ENCODE data around the gene VPS13C. TPM values are rescaled to one million over a fixed set of nuclear protein-coding genes. Genes with fewer than 3 reads are reported as not detected.

VPS13C gene
- total and polyA plus RNA-seq, 2 donors (not counting 1 experiment from before 2014, with no cell fraction given) = 40.0 to 236 TPM

GRCh38 chr15:62063825-62064635 lies 3.8 kb upstream of the VPS13C start:
- intact Hi-C loops (cut with micrococcal nuclease) = loop anchor here (5.0 to 10.0 kb wide), 2 partner anchors 89 to 1058 kb away; partner anchors contain the start of gene LACTB
- Histone ChIP-seq H3K79me2 (ENCODE audit: control insufficient read depth, insufficient read depth, low read length) (peaks cover 10% of the 10 kb centered on the region), H3K9me3 (ENCODE audit: control extremely low read depth in 1 of 3, control insufficient read depth in 2 of 3, insufficient read depth in 1 of 3, low read length in 2 of 3) (no peaks in the 10 kb centered on the region), H3K27me3 (replicated peaks in 1 of 4; ENCODE audit: control extremely low read depth in 1 of 4, control insufficient read depth in 3 of 4, insufficient read depth in 4 of 4, low read length in 3 of 4) (peaks cover 1 to 24% (median 16%) of the 10 kb centered on the region in 4 experiments), H3K9ac (ENCODE audit: low read length) (no peak overlapping the region), H3K27ac (ENCODE audit: low read length in 2 of 2) (no peak overlapping the region), H3K4me2 (replicated peaks; ENCODE audit: low read depth, low read length, poor library complexity, severe bottlenecking) (no peak overlapping the region), H3K36me3 (replicated peaks in 1 of 2; ENCODE audit: control extremely low read depth in 1 of 2, control insufficient read depth in 1 of 2, extremely low read depth in 1 of 2, insufficient read depth in 2 of 2, low read length in 1 of 2) (no peaks in the 10 kb centered on the region), H2AFZ (ENCODE audit: insufficient read depth, low read depth, low read length, poor library complexity, severe bottlenecking) (no peak overlapping the region), H3K4me1 (ENCODE audit: control insufficient read depth in 2 of 2, insufficient read depth in 2 of 2, low read length in 2 of 2) (peaks cover 27 to 30% of the 10 kb centered on the region in 2 donors), H4K20me1 (ENCODE audit: control insufficient read depth, insufficient read depth, low read length, poor library complexity, severe bottlenecking) (peaks cover 5% of the 10 kb centered on the region), H3K4me3 (ENCODE audit: control extremely low read depth in 1 of 5, extremely low read depth in 1 of 5, insufficient read depth in 1 of 5, low read depth in 2 of 5, low read length in 4 of 5) (no peak overlapping the region)
- H3K4me3 Mint-ChIP-seq = no peak overlapping the region
- H3K27me3 Mint-ChIP-seq = peaks cover 29% of the 10 kb centered on the region
- H3K4me1 Mint-ChIP-seq = peaks cover 41% of the 10 kb centered on the region
- ChIA-PET CTCF (interaction anchor here (0.6 to 1.2 kb wide), 2 partner anchors 9 to 1486 kb away, joined by 4 to 8 read pairs; no protein-coding TSS in a partner anchor), POLR2A (no interaction called here)
- ATAC-seq (ENCODE audit: low read depth) = no peak
- WGBS (ENCODE audit: insufficient coverage) = 96% methylated on average over 3 of the region's 6 CpGs
- no peak for DNase-seq
- no peaks in the 10 kb centered on the region for H3K9me3 Mint-ChIP-seq (ENCODE audit: insufficient read depth)
- H3K27ac Mint-ChIP-seq = no peak overlapping the region
- no peak for TF ChIP-seq CTCF (IDR thresholded peaks at IDR 0.05)
- no peak for TF ChIP-seq EZH2 (IDR thresholded peaks at IDR 0.05; ENCODE audit: borderline replicate concordance, insufficient read depth, low read depth, low read length, poor library complexity, severe bottlenecking)

- Mint-ChIP-seq H3K27ac (peak overlapping the region; percentile 98), H3K4me3 (peak overlapping the region; percentile 96), H3K27me3 (peaks cover 10% of the 10 kb centered on the region), H3K4me1 (peaks cover 36% of the 10 kb centered on the region), H3K9me3 (ENCODE audit: insufficient read depth) (no peaks in the 10 kb centered on the region)
- peak; percentile 4 for ATAC-seq (ENCODE audit: low read depth)
- H3K27me3 ChIP-seq (replicated peaks in 1 of 4; ENCODE audit: control extremely low read depth in 1 of 4, control insufficient read depth in 3 of 4, insufficient read depth in 4 of 4, low read length in 3 of 4) = peaks cover 0 to 7% (median 3%) of the 10 kb centered on the region in 4 experiments
- H4K20me1 ChIP-seq (ENCODE audit: control insufficient read depth, insufficient read depth, low read length, poor library complexity, severe bottlenecking) = peaks cover 1% of the 10 kb centered on the region
- ChIA-PET CTCF (interaction anchor here (0.9 to 3.8 kb wide), 12 partner anchors 9 to 193 kb away, joined by 3 to 37 read pairs (median 4); no protein-coding TSS in a partner anchor), POLR2A (interaction anchor here (1.2 kb wide), 1 partner anchor 34 kb away, joined by 4 read pairs; no protein-coding TSS in a partner anchor)
- peak overlapping the region; percentile 66 to 99 (median 93) for H3K4me3 ChIP-seq (ENCODE audit: control extremely low read depth in 1 of 5, extremely low read depth in 1 of 5, insufficient read depth in 1 of 5, low read depth in 2 of 5, low read length in 4 of 5)
- no peaks in the 10 kb centered on the region for H3K9me3 ChIP-seq (ENCODE audit: control extremely low read depth in 1 of 3, control insufficient read depth in 2 of 3, insufficient read depth in 1 of 3, low read length in 2 of 3)
- peak overlapping the region; percentile 94 to 95 for H3K27ac ChIP-seq (ENCODE audit: low read length in 2 of 2)
- peaks cover 15 to 21% of the 10 kb centered on the region in 2 donors for H3K4me1 ChIP-seq (ENCODE audit: control insufficient read depth in 2 of 2, insufficient read depth in 2 of 2, low read length in 2 of 2)
- 0% methylated on average over 2 of the region's 12 CpGs for WGBS (ENCODE audit: insufficient coverage)
- H3K36me3 ChIP-seq (replicated peaks in 1 of 2; ENCODE audit: control extremely low read depth in 1 of 2, control insufficient read depth in 1 of 2, extremely low read depth in 1 of 2, insufficient read depth in 2 of 2, low read length in 1 of 2) = peaks cover 0 to 8% of the 10 kb centered on the region in 2 experiments
- intact Hi-C loops (cut with micrococcal nuclease) = loop anchor here (1.0 to 10.0 kb wide), 4 partner anchors 7 to 1061 kb away; partner anchors contain the start of gene LACTB
- H3K4me2 ChIP-seq (replicated peaks; ENCODE audit: low read depth, low read length, poor library complexity, severe bottlenecking) = peak overlapping the region; percentile 84
- no peak for DNase-seq
- no peak for TF ChIP-seq EZH2 (IDR thresholded peaks at IDR 0.05; ENCODE audit: borderline replicate concordance, insufficient read depth, low read depth, low read length, poor library complexity, severe bottlenecking)
- TF ChIP-seq CTCF (IDR thresholded peaks at IDR 0.05) = no peak
- peak overlapping the region; percentile 88 for H2AFZ ChIP-seq (ENCODE audit: insufficient read depth, low read depth, low read length, poor library complexity, severe bottlenecking)
- H3K9ac ChIP-seq (ENCODE audit: low read length) = peak overlapping the region; percentile 96
- peaks cover 41% of the 10 kb centered on the region for H3K79me2 ChIP-seq (ENCODE audit: control insufficient read depth, insufficient read depth, low read length)
Measured at GRCh38 chr15:62060896-62061280, 641 bp upstream of the VPS13C start.
